ENCODE measurements around the gene BCL3. TPM values are rescaled to one million over a fixed set of nuclear protein-coding genes. Genes with fewer than 3 reads are reported as not detected.

Gene BCL3
- total and polyA plus RNA-seq, 10 of the 15 experiments (the other 5 are each of a cell fraction or from before 2014, with no cell fraction given), result 0.55 to 22.7 (median 3.6) TPM

DNA sequence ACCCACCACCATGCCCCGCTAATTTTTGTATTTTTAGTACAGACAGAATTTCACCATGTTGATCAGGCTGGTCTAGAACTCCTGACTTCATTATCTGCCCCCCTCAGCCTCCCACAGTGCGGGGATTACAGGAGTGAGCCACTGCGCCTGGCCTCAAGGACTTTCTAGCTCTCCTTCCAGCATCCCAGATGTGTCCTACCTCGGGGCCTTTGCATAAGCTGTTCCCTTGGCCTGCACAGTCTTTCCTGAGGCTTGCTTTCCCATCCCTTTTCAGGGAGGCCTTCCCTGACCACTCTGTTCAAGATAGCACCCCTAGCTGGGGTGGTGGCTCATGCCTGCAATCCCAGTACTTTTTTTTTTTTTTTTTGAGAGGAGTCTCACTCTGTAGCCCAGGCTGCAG is 46.1 kb downstream of the BCL3 start:
- ChIA-PET SMC1A (ENCODE audit: uncharacterized antibody, unreplicated experiment) (interaction anchor here (0.6 to 1.2 kb wide), 2 partner anchors 10 to 25 kb away, joined by 3 read pairs; no protein-coding TSS in a partner anchor), CTCF (interaction anchor here (1.5 to 1.9 kb wide), 2 partner anchors 10 to 70 kb away, joined by 6 to 17 read pairs; no protein-coding TSS in a partner anchor), POLR2A (interaction anchor here (0.6 kb wide), 1 partner anchor 66 kb away, joined by 4 read pairs; no protein-coding TSS in a partner anchor), RAD21 (ENCODE audit: unreplicated experiment) (no interaction called here)
- in situ Hi-C loops (cut with MboI) (no loop called here), intact Hi-C loops (cut with micrococcal nuclease; ENCODE audit: unreplicated experiment) (no loop called here)
- H4K20me1 ChIP-seq (ENCODE audit: control insufficient read depth, insufficient read depth), result no peaks in the 10 kb centered on the region
- no peak overlapping the region for H2AFZ ChIP-seq (ENCODE audit: control insufficient read depth, low read depth, low read length)
- DNase-seq (ENCODE audit: low read depth, low spot score) (no peak), FAIRE-seq (no peak), ATAC-seq (no peak)
- H3K9ac ChIP-seq (ENCODE audit: control insufficient read depth, insufficient read depth, low read length), result no peak overlapping the region
- peaks cover 19% of the 10 kb centered on the region for H3K4me1 ChIP-seq (ENCODE audit: control insufficient read depth, insufficient read depth, low read length)
- no peak overlapping the region for H3K4me3 ChIP-seq
- no peak overlapping the region for H3K4me2 ChIP-seq (ENCODE audit: control insufficient read depth, insufficient read depth)
- TF ChIP-seq LARP7 (IDR thresholded peaks at IDR 0.05) (no peak), ZNF217 (IDR thresholded peaks at IDR 0.05) (no peak), RAD51 (IDR thresholded peaks at IDR 0.05) (no peak), PKNOX1 (IDR thresholded peaks at IDR 0.05) (no peak), WRNIP1 (IDR thresholded peaks at IDR 0.05; ENCODE audit: borderline replicate concordance, low read depth, low read length) (no peak), RELA (IDR thresholded peaks at IDR 0.05; ENCODE audit: borderline replicate concordance, partially characterized antibody) (no peak), CBX5 (IDR thresholded peaks at IDR 0.05; ENCODE audit: low read depth) (no peak), BMI1 (IDR thresholded peaks at IDR 0.05; ENCODE audit: borderline replicate concordance) (no peak), RUNX3 (IDR thresholded peaks at IDR 0.05; ENCODE audit: low read length) (no peak)
- TF ChIP-seq, protein P1, sequence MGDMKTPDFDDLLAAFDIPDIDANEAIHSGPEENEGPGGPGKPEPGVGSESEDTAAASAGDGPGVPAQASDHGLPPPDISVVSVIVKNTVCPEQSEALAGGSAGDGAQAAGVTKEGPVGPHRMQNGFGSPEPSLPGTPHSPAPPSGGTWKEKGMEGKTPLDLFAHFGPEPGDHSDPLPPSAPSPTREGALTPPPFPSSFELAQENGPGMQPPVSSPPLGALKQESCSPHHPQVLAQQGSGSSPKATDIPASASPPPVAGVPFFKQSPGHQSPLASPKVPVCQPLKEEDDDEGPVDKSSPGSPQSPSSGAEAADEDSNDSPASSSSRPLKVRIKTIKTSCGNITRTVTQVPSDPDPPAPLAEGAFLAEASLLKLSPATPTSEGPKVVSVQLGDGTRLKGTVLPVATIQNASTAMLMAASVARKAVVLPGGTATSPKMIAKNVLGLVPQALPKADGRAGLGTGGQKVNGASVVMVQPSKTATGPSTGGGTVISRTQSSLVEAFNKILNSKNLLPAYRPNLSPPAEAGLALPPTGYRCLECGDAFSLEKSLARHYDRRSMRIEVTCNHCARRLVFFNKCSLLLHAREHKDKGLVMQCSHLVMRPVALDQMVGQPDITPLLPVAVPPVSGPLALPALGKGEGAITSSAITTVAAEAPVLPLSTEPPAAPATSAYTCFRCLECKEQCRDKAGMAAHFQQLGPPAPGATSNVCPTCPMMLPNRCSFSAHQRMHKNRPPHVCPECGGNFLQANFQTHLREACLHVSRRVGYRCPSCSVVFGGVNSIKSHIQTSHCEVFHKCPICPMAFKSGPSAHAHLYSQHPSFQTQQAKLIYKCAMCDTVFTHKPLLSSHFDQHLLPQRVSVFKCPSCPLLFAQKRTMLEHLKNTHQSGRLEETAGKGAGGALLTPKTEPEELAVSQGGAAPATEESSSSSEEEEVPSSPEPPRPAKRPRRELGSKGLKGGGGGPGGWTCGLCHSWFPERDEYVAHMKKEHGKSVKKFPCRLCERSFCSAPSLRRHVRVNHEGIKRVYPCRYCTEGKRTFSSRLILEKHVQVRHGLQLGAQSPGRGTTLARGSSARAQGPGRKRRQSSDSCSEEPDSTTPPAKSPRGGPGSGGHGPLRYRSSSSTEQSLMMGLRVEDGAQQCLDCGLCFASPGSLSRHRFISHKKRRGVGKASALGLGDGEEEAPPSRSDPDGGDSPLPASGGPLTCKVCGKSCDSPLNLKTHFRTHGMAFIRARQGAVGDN (IDR thresholded peaks at IDR 0.05), result no peak
- TF ChIP-seq, protein P2, sequence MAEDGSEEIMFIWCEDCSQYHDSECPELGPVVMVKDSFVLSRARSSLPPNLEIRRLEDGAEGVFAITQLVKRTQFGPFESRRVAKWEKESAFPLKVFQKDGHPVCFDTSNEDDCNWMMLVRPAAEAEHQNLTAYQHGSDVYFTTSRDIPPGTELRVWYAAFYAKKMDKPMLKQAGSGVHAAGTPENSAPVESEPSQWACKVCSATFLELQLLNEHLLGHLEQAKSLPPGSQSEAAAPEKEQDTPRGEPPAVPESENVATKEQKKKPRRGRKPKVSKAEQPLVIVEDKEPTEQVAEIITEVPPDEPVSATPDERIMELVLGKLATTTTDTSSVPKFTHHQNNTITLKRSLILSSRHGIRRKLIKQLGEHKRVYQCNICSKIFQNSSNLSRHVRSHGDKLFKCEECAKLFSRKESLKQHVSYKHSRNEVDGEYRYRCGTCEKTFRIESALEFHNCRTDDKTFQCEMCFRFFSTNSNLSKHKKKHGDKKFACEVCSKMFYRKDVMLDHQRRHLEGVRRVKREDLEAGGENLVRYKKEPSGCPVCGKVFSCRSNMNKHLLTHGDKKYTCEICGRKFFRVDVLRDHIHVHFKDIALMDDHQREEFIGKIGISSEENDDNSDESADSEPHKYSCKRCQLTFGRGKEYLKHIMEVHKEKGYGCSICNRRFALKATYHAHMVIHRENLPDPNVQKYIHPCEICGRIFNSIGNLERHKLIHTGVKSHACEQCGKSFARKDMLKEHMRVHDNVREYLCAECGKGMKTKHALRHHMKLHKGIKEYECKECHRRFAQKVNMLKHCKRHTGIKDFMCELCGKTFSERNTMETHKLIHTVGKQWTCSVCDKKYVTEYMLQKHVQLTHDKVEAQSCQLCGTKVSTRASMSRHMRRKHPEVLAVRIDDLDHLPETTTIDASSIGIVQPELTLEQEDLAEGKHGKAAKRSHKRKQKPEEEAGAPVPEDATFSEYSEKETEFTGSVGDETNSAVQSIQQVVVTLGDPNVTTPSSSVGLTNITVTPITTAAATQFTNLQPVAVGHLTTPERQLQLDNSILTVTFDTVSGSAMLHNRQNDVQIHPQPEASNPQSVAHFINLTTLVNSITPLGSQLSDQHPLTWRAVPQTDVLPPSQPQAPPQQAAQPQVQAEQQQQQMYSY (CRISPR knock-in tag; IDR thresholded peaks at IDR 0.05), result no peak
- no peaks in the 10 kb centered on the region for H3K9me3 ChIP-seq (replicated peaks; ENCODE audit: control insufficient read depth, insufficient read depth, low read length)
- no peaks in the 10 kb centered on the region for H3K36me3 ChIP-seq (ENCODE audit: control insufficient read depth in 2 of 2, insufficient read depth in 2 of 2, low read length in 1 of 2)
- H3K27me3 ChIP-seq (replicated peaks in 1 of 2; ENCODE audit: control insufficient read depth in 2 of 2, insufficient read depth in 2 of 2, low read length in 1 of 2), result no peaks in the 10 kb centered on the region
- BruUV-seq (replicated peaks), result no TSS peak
- 48% methylated on average over 4 of the region's 4 CpGs for WGBS (ENCODE audit: insufficient coverage, insufficient replicate concordance, low lambda C conversion rate, missing lambda C conversion rate)
- H3K27ac ChIP-seq (ENCODE audit: control insufficient read depth, insufficient read depth), result no peak overlapping the region
- no peaks in the 10 kb centered on the region for H3K79me2 ChIP-seq (ENCODE audit: control insufficient read depth, insufficient read depth, low read length)
